ENCODE measurements around the gene WNT7A.

Gene WNT7A

DNA sequence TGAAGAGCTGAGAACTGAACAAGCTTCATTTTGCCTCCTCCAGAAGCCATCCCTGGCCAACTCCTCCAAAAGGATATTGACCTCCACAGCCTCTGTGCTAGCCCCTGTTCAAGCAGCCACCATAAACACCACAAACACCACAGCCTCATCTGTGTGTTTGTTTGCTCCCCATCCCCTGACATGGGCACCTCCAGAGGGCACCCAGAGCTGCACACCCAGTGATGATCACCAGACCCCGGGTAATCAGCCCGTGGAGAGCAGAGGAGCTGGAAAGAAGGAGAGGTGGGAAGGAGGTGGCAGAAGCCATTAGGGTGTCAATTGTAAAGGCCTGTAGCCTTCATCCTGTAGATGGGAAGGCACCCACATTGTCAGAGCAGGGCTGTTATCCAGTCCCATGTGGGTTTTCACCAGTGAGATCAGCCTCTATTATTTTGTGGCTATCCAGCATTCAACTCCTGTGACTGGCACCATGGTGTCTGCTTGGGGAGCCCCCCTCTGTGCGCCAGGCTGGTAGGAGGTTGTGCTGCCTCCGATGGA, 6.8 kb upstream of the WNT7A start:
- no peaks in the 10 kb centered on the region for H3K36me3 ChIP-seq (ENCODE audit: control insufficient read depth in 5 of 5, insufficient read depth in 5 of 5, low read length in 5 of 5)
- peaks cover 0 to 24% (median 17%) of the 10 kb centered on the region in 5 donors for H3K27me3 ChIP-seq (ENCODE audit: control insufficient read depth in 5 of 5, insufficient read depth in 4 of 5, low read length in 5 of 5)
- H3K9ac ChIP-seq (ENCODE audit: low read length in 5 of 5): no peak overlapping the region
- H3K9me3 ChIP-seq (ENCODE audit: control insufficient read depth in 5 of 5, low read length in 5 of 5): peaks cover 0 to 11% (median 7%) of the 10 kb centered on the region in 5 donors
- no peak overlapping the region for H3K27ac ChIP-seq (ENCODE audit: low read depth, low read length)
- no peak overlapping the region for H3K4me3 ChIP-seq (ENCODE audit: low read depth in 1 of 5, low read length in 5 of 5)
- H3K4me1 ChIP-seq (ENCODE audit: control insufficient read depth in 5 of 5, insufficient read depth in 5 of 5, low read length in 5 of 5): peaks cover 0 to 14% (median 0%) of the 10 kb centered on the region in 5 donors

DNA sequence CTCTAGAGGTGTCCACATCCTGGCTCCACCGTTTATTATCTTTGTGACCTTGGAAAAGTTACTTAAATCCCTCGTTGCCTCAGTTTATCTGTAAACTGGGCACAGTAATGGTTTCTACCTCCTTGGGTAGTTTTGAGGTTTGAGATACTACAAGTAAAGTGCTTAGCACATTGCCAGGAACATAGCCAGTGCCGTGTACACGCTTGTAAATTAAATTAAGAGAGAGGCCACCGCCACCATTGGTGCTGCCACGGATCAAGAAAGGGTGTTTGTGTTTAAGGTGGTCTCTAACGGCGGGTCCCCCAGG, 5.8 kb upstream of the WNT7A start:
- H3K4me1 ChIP-seq (ENCODE audit: control insufficient read depth in 5 of 5, insufficient read depth in 5 of 5, low read length in 5 of 5): peaks cover 0 to 5% (median 1%) of the 10 kb centered on the region in 5 donors
- no peaks in the 10 kb centered on the region for H3K36me3 ChIP-seq (ENCODE audit: control insufficient read depth in 5 of 5, insufficient read depth in 5 of 5, low read length in 5 of 5)
- no peak overlapping the region for H3K4me3 ChIP-seq (ENCODE audit: low read depth in 1 of 5, low read length in 5 of 5)
- H3K27me3 ChIP-seq (ENCODE audit: control insufficient read depth in 5 of 5, insufficient read depth in 4 of 5, low read length in 5 of 5): peaks cover 6 to 33% (median 27%) of the 10 kb centered on the region in 5 donors
- peaks cover 0 to 11% (median 7%) of the 10 kb centered on the region in 5 donors for H3K9me3 ChIP-seq (ENCODE audit: control insufficient read depth in 5 of 5, low read length in 5 of 5)
- no peak overlapping the region for H3K27ac ChIP-seq (ENCODE audit: low read depth, low read length)
- H3K9ac ChIP-seq (ENCODE audit: low read length in 5 of 5): no peak overlapping the region

DNA sequence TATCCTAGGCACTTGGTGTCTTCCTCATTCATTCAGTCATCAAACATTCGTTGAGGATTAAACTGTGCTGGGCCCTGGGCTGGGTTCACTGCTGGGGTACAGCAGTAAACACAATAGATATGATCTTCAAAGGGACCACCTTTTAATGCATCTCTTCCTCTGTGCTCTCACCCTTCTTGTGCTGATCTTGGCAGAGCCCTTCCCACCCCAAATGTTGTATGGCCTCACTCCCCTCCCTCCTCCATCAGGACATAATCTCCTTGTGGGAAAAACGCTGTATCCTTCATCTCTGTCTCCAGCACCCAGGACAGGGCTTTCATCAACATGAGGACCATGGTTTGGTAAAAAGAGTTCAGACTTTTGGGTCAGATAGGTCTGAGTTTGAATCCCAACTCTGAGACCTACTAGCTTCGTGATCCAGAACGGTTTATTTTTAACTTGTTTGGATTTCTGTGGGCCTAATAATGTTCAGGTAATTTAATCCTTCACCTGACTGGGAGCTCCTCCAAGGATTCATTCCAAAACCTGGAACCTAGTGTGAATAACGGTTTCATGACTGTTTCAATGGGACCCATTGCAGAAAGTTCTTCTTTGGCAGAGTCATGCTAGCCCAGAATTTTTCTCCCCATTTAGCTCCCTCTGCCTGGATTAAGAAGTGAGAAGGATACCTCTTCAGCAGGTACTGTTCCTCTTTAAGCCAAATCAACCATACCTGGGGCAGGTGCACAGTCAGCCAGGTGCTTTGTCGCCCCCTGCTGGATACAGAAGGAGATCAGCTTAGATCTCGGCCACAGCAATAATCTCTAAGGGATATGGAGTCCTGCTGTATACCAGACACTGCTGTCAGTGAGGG, 5.2 kb upstream of the WNT7A start:
- Histone ChIP-seq H3K9me3 (ENCODE audit: control insufficient read depth in 5 of 5, low read length in 5 of 5) (peaks cover 0 to 11% (median 7%) of the 10 kb centered on the region in 5 donors), H3K9ac (ENCODE audit: low read length in 5 of 5) (no peak overlapping the region), H3K4me3 (ENCODE audit: low read depth in 1 of 5, low read length in 5 of 5) (no peak overlapping the region), H3K27ac (ENCODE audit: low read depth, low read length) (no peak overlapping the region), H3K4me1 (ENCODE audit: control insufficient read depth in 5 of 5, insufficient read depth in 5 of 5, low read length in 5 of 5) (peaks cover 0 to 8% (median 7%) of the 10 kb centered on the region in 5 donors), H3K27me3 (ENCODE audit: control insufficient read depth in 5 of 5, insufficient read depth in 4 of 5, low read length in 5 of 5) (peaks cover 10 to 39% (median 32%) of the 10 kb centered on the region in 5 donors), H3K36me3 (ENCODE audit: control insufficient read depth in 5 of 5, insufficient read depth in 5 of 5, low read length in 5 of 5) (no peaks in the 10 kb centered on the region)

DNA sequence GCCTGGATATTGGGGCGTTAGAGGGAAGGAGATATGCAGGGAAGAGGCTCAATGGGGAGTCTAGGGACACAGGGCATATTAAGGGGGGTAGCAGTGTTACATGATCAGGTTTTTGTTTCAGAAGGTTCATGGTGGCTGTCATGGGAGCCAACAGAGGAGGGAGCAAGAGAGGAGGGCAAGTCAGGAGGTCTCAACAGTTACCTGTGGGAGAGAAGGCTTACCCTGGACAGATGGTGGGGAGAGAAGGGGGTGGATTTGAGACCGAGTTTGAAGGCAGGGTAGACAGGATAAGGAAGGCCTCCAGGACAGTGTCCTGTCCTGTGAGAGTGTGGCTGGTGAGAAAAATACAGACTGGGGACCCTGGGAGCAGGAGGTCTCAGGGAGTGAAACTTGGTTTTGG, 3.8 kb upstream of the WNT7A start:
- Histone ChIP-seq H3K4me3 (ENCODE audit: low read depth in 1 of 5, low read length in 5 of 5) (no peak overlapping the region), H3K27me3 (ENCODE audit: control insufficient read depth in 5 of 5, insufficient read depth in 4 of 5, low read length in 5 of 5) (peaks cover 18 to 48% (median 42%) of the 10 kb centered on the region in 5 donors), H3K9me3 (ENCODE audit: control insufficient read depth in 5 of 5, low read length in 5 of 5) (peaks cover 0 to 11% (median 7%) of the 10 kb centered on the region in 5 donors), H3K9ac (ENCODE audit: low read length in 5 of 5) (no peak overlapping the region), H3K27ac (ENCODE audit: low read depth, low read length) (no peak overlapping the region), H3K4me1 (ENCODE audit: control insufficient read depth in 5 of 5, insufficient read depth in 5 of 5, low read length in 5 of 5) (peaks cover 0 to 20% (median 17%) of the 10 kb centered on the region in 5 donors), H3K36me3 (ENCODE audit: control insufficient read depth in 5 of 5, insufficient read depth in 5 of 5, low read length in 5 of 5) (no peaks in the 10 kb centered on the region)

DNA sequence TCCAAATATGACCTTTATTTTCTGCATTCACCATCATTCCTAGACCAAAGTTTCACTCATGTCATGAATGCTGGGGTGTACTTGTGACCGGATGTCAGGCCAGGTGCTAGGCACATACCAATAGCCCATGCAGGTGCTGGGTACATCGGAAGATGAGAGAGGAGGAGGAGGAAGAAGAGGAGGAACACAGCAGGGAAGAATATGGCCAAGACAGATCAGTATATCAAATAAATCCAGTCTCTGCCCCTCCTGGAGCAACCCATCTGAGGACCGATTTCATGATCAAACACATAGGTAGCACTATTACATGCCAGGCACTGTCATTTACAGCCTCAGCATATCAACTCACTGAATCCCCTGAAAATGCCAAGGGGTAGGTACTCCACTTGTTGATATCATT, 3.0 kb upstream of the WNT7A start:
- no peak overlapping the region for H3K9ac ChIP-seq (ENCODE audit: low read length in 5 of 5)
- H3K27ac ChIP-seq (ENCODE audit: low read depth, low read length): no peak overlapping the region
- H3K27me3 ChIP-seq (ENCODE audit: control insufficient read depth in 5 of 5, insufficient read depth in 4 of 5, low read length in 5 of 5): peaks cover 25 to 54% (median 47%) of the 10 kb centered on the region in 5 donors
- H3K4me3 ChIP-seq (ENCODE audit: low read depth in 1 of 5, low read length in 5 of 5): no peak overlapping the region
- H3K4me1 ChIP-seq (ENCODE audit: control insufficient read depth in 5 of 5, insufficient read depth in 5 of 5, low read length in 5 of 5): peaks cover 0 to 27% (median 22%) of the 10 kb centered on the region in 5 donors
- peaks cover 0 to 11% (median 7%) of the 10 kb centered on the region in 5 donors for H3K9me3 ChIP-seq (ENCODE audit: control insufficient read depth in 5 of 5, low read length in 5 of 5)
- no peaks in the 10 kb centered on the region for H3K36me3 ChIP-seq (ENCODE audit: control insufficient read depth in 5 of 5, insufficient read depth in 5 of 5, low read length in 5 of 5)

DNA sequence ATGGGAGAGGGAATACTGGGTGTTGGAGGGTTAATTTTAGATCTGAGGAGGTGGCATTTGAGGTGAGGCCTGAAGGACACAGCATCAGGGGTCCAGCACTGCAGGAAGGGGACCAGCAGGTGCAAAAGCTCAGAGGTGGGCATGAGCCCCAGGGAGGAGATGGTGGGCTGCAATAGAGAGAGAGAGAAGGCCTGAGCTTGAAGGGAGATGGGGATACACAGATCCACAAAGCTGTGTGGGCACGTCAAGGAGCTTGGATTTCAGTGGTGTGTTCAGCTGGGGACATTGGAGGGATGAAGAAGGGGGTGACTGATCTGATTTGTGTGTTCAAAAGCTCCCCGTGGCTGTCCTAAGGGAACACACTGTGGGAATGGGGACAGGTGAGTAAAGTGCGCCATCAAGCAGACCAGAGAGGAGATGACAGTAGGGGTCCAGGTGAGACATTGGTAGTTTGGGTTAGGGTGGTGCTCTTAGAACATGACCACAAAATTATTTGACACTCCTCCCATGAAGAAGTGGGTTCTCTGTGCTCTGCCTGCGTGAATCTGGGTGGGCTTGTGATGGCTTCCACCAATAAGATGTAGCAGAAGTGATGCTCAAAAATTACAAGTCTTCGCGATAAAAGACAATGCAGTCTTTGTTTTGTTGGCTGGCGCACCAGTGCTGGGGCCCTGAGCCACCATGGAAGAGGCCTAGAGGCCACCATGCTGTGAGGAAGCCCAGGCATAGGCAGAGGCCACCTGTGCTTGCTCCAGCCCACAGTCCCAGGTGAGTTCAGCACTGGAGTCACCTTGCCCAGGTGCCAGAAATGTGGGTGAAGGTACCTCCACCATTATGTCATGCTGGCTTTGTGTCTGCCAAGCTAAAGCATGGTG, 1.9 kb upstream of the WNT7A start:
- peaks cover 0 to 11% (median 7%) of the 10 kb centered on the region in 5 donors for H3K9me3 ChIP-seq (ENCODE audit: control insufficient read depth in 5 of 5, low read length in 5 of 5)
- no peak overlapping the region for H3K27ac ChIP-seq (ENCODE audit: low read depth, low read length)
- H3K4me3 ChIP-seq (ENCODE audit: low read depth in 1 of 5, low read length in 5 of 5): no peak overlapping the region
- H3K9ac ChIP-seq (ENCODE audit: low read length in 5 of 5): no peak overlapping the region
- H3K4me1 ChIP-seq (ENCODE audit: control insufficient read depth in 5 of 5, insufficient read depth in 5 of 5, low read length in 5 of 5): peaks cover 0 to 27% (median 22%) of the 10 kb centered on the region in 5 donors
- no peaks in the 10 kb centered on the region for H3K36me3 ChIP-seq (ENCODE audit: control insufficient read depth in 5 of 5, insufficient read depth in 5 of 5, low read length in 5 of 5)
- H3K27me3 ChIP-seq (ENCODE audit: control insufficient read depth in 5 of 5, insufficient read depth in 4 of 5, low read length in 5 of 5): peaks cover 27 to 65% (median 58%) of the 10 kb centered on the region in 5 donors

DNA sequence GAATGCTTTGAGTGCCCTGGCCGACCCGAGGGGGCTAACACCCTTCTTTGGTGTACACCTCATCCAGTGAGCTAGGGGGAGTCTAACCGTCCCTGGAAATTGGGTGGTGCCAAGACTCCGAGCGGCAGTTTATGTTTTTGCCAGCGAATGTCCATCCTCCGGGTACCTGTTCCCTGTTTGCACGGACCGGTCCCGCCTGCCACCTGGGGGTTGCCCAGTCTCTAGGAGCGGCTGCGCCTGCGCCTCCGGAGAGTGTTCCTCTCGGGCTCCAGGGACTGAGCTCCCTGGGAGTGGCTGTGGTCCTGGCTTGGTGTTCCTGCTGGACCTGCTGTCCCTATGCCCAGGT, 913 bp upstream of the WNT7A start:
- Histone ChIP-seq H3K9me3 (ENCODE audit: control insufficient read depth in 5 of 5, low read length in 5 of 5) (peaks cover 0 to 11% (median 7%) of the 10 kb centered on the region in 5 donors), H3K9ac (ENCODE audit: low read length in 5 of 5) (no peak overlapping the region), H3K4me1 (ENCODE audit: control insufficient read depth in 5 of 5, insufficient read depth in 5 of 5, low read length in 5 of 5) (peaks cover 0 to 27% (median 22%) of the 10 kb centered on the region in 5 donors), H3K36me3 (ENCODE audit: control insufficient read depth in 5 of 5, insufficient read depth in 5 of 5, low read length in 5 of 5) (no peaks in the 10 kb centered on the region), H3K4me3 (ENCODE audit: low read depth in 1 of 5, low read length in 5 of 5) (no peak overlapping the region), H3K27ac (ENCODE audit: low read depth, low read length) (no peak overlapping the region), H3K27me3 (ENCODE audit: control insufficient read depth in 5 of 5, insufficient read depth in 4 of 5, low read length in 5 of 5) (peaks cover 27 to 75% (median 64%) of the 10 kb centered on the region in 5 donors)

DNA sequence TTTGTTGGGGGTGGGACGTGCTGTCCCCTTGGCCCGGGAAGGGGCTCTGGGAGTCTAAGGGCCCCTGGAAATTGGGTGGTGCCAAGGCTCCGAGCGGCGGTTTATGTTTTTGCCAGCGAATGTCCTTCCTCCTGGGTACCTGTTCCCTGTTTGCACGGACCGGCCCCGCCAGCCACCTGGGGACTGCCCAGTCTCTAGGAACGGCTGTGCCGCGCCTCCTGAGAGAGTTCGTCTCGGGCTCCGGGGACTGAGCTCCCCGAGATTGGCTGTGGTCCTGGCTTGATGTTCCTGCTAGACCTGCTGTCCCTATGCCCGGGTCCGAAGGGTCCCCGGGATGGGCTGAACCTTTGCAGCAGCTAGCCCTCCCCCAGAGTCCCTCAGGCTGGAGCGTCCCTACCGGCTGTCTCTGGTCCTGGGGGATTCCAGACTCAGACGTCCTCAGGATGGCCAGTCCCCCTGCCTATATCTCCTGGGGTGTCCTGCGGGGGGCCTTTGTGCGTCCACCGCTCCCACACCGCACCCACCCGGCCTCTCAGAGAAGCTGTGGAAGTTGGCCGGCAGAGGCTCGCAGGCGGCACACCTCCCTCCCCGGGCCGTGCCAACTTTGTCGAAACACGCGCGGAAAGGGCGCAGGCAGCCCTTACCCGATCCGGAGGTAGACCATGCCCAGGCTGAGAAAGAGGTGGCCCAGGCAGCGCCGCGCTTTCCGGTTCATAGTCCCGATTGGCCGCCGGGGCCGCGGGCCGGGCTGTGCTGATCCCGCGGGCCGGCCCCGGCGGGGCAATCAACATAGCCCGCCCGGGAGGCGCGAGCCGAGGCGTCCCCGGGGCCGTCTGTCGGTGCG, 547 bp downstream of the WNT7A start:
- H3K27ac ChIP-seq (ENCODE audit: low read depth, low read length): no peak overlapping the region
- peak overlapping the region in 1 of 5 donors; percentile 23 for H3K4me3 ChIP-seq (ENCODE audit: low read depth in 1 of 5, low read length in 5 of 5)
- no peak overlapping the region for H3K9ac ChIP-seq (ENCODE audit: low read length in 5 of 5)
- H3K27me3 ChIP-seq (ENCODE audit: control insufficient read depth in 5 of 5, insufficient read depth in 4 of 5, low read length in 5 of 5): peaks cover 27 to 75% (median 58%) of the 10 kb centered on the region in 5 donors
- peaks cover 0 to 27% (median 22%) of the 10 kb centered on the region in 5 donors for H3K4me1 ChIP-seq (ENCODE audit: control insufficient read depth in 5 of 5, insufficient read depth in 5 of 5, low read length in 5 of 5)
- peaks cover 0 to 11% (median 7%) of the 10 kb centered on the region in 5 donors for H3K9me3 ChIP-seq (ENCODE audit: control insufficient read depth in 5 of 5, low read length in 5 of 5)
- no peaks in the 10 kb centered on the region for H3K36me3 ChIP-seq (ENCODE audit: control insufficient read depth in 5 of 5, insufficient read depth in 5 of 5, low read length in 5 of 5)
